MG63 (cell line): ENCODE results near the gene YJU2. TPM values are rescaled to one million over a fixed set of nuclear protein-coding genes. Genes with fewer than 3 reads are reported as not detected.
"Not testable (repeated sequence)": the region's sequence is repeated elsewhere in the genome, so short reads cannot be mapped to it uniquely, and the experiment has no call there.

Experiments used
- DNase-seq: peaks from one replicate; pipeline ENCODE4 v3.0.0-alpha.2; 2020
- H3K27me3 ChIP-seq: fragments of 250-450 bp; sonication (Bioruptor Pico); 2 replicates; pipeline ENCODE4 v1.5.1; 2020; ENCODE audit warnings: mild to moderate bottlenecking, moderate library complexity
- H3K36me3 ChIP-seq: fragments of 250-450 bp; sonication (Bioruptor Pico); 2 replicates; pipeline ENCODE4 v1.5.1; 2020; ENCODE audit warnings: mild to moderate bottlenecking, moderate library complexity
- H3K4me3 ChIP-seq: fragments of 250-450 bp; sonication (Bioruptor Pico); 2 replicates; pipeline ENCODE4 v1.5.1; 2020; ENCODE audit warnings: mild to moderate bottlenecking, moderate library complexity
- H3K9me3 ChIP-seq: fragments of 250-450 bp; sonication (Bioruptor Pico); 2 replicates; pipeline ENCODE4 v1.5.1; 2020; ENCODE audit warnings: mild to moderate bottlenecking, moderate library complexity
- total RNA-seq: library from RNA; depleted of rRNA; stranded (reverse); fragments of >200 nt; shearing (Covaris generic); gene quantifications from 2 replicates; pipeline ENCODE4 v1.2.3, GENCODE V29; 2014; ENCODE audit warnings: low replicate concordance

YJU2 gene
- total RNA-seq, 1 experiment from 2014 or later = 26.1 TPM

- DNase-seq, H3K27me3 ChIP-seq, H3K9me3 ChIP-seq, H3K4me3 ChIP-seq, H3K36me3 ChIP-seq: not testable (repeated sequence)
Measured at GRCh38 chr19:4245938-4246337, 942 bp upstream of the YJU2 start.

DNA sequence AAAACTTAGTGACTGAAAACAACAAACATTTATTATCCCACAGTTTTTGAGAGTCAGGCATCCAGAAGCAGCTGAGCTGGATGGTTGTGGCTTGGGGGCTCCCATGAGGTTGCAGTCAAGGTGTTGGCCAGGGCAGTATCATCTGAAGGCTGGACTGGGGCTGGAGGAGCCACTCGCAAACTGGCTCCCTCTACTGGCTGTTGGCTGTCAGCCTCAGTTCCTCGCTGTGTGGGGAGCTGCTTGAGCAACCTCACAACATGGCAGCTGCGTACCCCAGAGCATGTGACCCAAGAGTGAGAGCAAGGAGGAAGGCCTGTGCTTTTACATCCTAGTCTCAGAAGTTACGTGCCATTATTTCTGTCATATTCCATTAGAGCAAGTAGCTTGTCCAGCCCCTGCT is 9.7 kb downstream of the YJU2 start:
- no peaks in the 10 kb centered on the region for H3K27me3 ChIP-seq
- H3K4me3 ChIP-seq = no peak overlapping the region

GRCh38 chr19:4257025-4257424 is 10.1 kb downstream of the YJU2 start:
- DNase-seq = no peak
- Histone ChIP-seq H3K9me3 (no peaks in the 10 kb centered on the region), H3K36me3 (peaks cover 14% of the 10 kb centered on the region), H3K4me3 (no peak overlapping the region), H3K27me3 (no peaks in the 10 kb centered on the region)

More for the DNA sequence above, 9.7 kb downstream of the YJU2 start:
- Histone ChIP-seq H3K36me3 (peaks cover 14% of the 10 kb centered on the region), H3K9me3 (no peaks in the 10 kb centered on the region)
- no peak for DNase-seq

- H3K4me3 ChIP-seq = no peak overlapping the region
- no peak for DNase-seq
- no peaks in the 10 kb centered on the region for H3K27me3 ChIP-seq
- no peaks in the 10 kb centered on the region for H3K9me3 ChIP-seq
- H3K36me3 ChIP-seq = peaks cover 11% of the 10 kb centered on the region
Measured at GRCh38 chr19:4258181-4258580, 11.3 kb downstream of the YJU2 start.

DNA sequence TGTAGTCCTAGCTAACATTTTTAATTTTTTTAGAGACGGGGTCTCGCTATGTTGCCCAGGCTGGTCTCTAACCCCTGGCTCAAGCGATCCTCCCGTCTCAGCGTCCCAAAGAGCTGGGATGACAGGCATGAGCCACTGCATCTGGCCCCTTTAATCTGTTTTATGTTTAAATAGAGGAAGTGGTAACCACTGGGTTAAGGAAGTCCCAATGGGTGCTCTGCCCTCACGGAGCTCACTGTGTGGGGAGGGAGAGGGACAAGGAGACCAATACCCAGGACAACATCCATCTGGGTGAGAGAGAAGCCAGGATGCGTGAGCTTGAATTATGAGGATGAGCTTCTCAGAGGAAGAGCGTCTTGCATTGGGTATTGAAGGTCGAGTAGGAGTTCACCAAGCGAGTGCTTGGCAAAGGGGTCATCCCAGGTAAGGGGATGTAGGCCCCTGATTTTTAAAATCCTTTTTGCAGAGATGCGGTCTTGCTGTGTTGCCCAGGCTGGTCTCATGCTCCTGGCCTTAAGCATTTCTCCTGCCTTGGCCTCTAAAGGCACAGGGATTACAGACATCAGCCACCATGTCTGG is 13.8 kb downstream of the YJU2 start:
- Histone ChIP-seq H3K9me3 (no peaks in the 10 kb centered on the region), H3K27me3 (no peaks in the 10 kb centered on the region), H3K36me3 (peaks cover 8% of the 10 kb centered on the region), H3K4me3 (no peak overlapping the region)
- no peak for DNase-seq

GRCh38 chr19:4264812-4265211 is 17.9 kb downstream of the YJU2 start:
- Histone ChIP-seq H3K9me3 (no peaks in the 10 kb centered on the region), H3K4me3 (no peak overlapping the region), H3K27me3 (no peaks in the 10 kb centered on the region), H3K36me3 (no peaks in the 10 kb centered on the region)
- DNase-seq = no peak

DNA sequence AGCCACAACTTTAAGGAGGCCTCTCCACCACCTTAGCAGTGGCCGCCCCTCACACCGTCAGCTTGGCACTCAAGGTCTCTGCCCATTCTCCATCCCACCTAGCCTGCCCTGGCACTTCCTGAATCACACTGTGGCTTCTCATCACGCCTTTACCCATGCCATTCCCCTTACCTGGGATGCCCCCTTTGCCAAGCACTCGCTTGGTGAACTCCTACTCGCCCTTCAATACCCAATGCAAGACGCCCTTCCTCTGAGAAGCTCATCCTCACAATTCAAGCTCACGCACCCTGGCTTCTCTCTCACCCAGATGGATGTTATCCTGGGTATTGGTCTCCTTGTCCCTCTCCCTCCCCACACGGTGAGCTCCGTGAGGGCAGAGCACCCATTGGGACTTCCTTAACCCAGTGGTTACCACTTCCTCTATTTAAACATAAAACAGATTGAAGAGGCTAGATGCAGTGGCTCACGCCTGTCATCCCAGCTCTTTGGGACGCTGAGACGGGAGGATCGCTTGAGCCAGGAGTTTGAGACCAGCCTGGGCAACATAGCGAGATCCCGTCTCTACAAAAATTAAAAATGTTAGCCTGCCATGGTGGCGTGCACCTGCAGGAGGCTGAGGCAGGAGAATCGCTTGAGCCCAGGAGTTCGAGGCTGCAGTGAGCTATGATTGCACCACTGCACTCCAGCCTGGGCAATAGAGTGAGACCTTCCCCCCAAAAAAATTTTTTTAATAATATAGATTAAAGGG is 19.5 kb downstream of the YJU2 start:
- Histone ChIP-seq H3K36me3 (no peaks in the 10 kb centered on the region; the same call in 1 of the 2 replicates), H3K27me3 (no peaks in the 10 kb centered on the region), H3K4me3 (no peak overlapping the region), H3K9me3 (no peaks in the 10 kb centered on the region)
- no peak for DNase-seq

GRCh38 chr19:4267101-4267900 is 20.4 kb downstream of the YJU2 start:
- Histone ChIP-seq H3K4me3 (no peak overlapping the region), H3K27me3 (no peaks in the 10 kb centered on the region), H3K36me3 (no peaks in the 10 kb centered on the region; the same call in 1 of the 2 replicates), H3K9me3 (no peaks in the 10 kb centered on the region)
- DNase-seq = peak; percentile 16

DNA sequence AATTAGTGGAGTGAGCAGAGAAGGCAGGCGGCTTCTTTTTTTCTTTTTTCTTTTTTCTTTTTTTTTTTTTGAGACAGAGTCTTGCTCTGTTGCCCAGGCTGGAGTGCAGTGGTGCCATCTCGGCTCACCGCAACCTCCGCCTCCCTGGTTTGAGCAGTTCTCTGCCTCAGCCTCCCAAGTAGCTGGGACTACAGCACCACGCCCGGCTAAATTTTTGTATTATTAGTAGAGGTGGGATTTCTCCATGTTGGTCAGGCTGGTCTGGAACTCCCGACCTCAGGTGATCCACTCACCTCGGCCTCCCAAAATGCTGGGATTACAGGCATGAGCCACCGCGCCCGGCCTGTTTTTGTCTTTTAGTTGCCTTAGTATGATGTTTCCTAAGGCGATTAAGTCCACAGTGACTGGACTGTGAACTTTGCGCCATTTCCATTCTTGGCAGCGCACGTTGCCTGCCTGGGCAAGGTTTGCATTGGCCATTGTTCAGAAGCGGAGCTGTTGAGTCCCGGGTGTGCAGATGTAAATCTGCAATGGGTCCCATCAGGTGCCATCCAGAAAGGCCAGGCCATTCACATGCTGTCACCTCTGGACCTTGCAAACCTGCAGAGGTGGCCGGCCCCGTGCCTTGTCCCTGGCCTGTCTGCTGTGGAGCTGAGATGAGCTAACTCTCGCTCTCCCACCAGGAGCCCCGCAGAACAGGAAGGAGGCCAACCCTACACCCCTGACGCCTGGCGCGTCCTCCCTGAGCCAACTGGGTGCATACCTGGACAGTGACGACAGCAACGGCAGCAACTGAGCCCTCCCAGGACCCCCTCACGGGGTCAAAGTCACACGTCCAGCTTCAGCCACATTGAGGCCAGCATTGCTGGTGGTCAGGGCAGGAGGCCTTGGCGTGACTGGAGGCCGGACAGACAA is 21.3 kb downstream of the YJU2 start:
- no peaks in the 10 kb centered on the region; the same call in 1 of the 2 replicates for H3K36me3 ChIP-seq
- DNase-seq = no peak
- H3K9me3 ChIP-seq = no peaks in the 10 kb centered on the region
- no peaks in the 10 kb centered on the region for H3K27me3 ChIP-seq
- H3K4me3 ChIP-seq = no peak overlapping the region

GRCh38 chr19:4268816-4269430 is 22.0 kb downstream of the YJU2 start:
- Histone ChIP-seq H3K4me3 (no peak overlapping the region), H3K9me3 (no peaks in the 10 kb centered on the region), H3K27me3 (no peaks in the 10 kb centered on the region), H3K36me3 (no peaks in the 10 kb centered on the region; the same call in 1 of the 2 replicates)
- DNase-seq = no peak

- H3K9me3 ChIP-seq = no peaks in the 10 kb centered on the region
- DNase-seq = no peak
- H3K27me3 ChIP-seq = no peaks in the 10 kb centered on the region
- H3K4me3 ChIP-seq = no peak overlapping the region
- H3K36me3 ChIP-seq = no peaks in the 10 kb centered on the region; the same call in 1 of the 2 replicates
Measured at GRCh38 chr19:4272894-4273293, 26.0 kb downstream of the YJU2 start.

- DNase-seq, H3K27me3 ChIP-seq, H3K36me3 ChIP-seq, H3K4me3 ChIP-seq, H3K9me3 ChIP-seq: not testable (repeated sequence)
Measured at GRCh38 chr19:4274321-4274686, 27.4 kb downstream of the YJU2 start.

DNA sequence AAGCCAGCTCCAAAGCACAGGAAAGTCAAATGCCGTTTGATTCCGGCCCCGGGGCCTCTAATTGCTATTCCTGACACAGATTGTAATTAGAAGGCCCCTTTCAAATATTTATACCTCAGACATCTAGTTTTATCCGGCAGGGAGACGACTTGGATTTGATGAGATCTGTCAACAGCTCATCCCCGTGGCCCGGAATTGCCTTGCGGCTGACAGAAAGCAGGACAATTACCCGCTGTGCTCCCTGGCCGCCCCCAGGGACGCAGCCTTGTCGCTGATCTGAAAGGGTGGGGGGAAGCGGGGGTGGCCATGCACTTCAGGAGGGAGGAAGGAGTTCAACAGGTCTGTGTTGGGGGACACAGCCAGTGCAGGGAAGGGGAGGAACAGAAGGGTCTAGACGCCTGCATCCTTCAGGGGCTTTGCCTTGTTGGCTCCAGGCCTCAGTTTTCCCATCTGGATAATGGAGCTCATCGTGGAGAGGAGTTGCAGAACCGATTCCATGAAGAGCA is 30.4 kb downstream of the YJU2 start:
- no peaks in the 10 kb centered on the region for H3K9me3 ChIP-seq
- peaks cover 21% of the 10 kb centered on the region for H3K27me3 ChIP-seq
- H3K4me3 ChIP-seq = no peak overlapping the region
- no peak for DNase-seq
- no peaks in the 10 kb centered on the region for H3K36me3 ChIP-seq

GRCh38 chr19:4278010-4278409 is 31.1 kb downstream of the YJU2 start:
- peaks cover 26% of the 10 kb centered on the region for H3K27me3 ChIP-seq
- H3K36me3 ChIP-seq = no peaks in the 10 kb centered on the region
- no peak overlapping the region for H3K4me3 ChIP-seq
- H3K9me3 ChIP-seq = no peaks in the 10 kb centered on the region
- no peak for DNase-seq

DNA sequence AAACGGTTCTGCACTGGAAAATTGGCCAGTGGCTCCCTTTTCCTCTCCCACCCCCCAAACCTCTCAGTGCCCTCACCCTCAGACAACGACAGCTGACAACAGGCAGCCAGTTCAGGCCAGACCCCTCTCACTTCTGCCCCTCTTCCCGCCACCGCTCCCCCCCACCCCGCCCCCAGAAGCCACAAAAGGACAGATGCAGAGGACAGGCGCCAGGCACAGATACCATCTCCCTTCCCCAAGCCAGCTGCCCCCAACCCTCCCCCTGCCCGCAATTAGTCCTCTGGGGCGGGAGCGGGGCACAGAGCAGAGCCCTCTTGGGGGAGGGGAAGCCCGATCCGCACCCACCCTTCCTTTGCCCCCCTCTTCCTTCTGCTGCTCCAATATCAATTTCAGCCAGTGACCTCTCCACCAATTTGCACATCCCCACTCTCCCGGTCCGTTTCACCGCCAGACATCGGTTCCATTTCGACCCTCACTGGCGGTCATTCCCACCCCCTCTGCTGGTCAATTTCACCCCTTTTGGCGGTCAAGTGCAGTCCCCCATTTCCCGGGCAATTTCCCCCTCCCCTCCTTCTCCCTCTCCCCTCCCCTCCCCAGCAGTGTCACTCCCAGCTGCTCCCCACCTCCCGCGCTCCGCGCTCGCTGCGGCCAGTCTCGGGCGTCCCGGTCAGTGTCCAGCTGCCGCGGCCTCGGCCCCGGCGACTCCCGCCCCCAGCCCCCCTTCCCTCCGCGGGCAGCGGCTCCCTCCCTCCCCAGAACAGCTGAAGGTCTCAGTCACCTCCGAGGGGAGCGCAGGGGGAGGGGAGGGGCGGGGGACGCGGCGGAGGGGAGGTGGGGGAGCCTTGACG is 31.8 kb downstream of the YJU2 start, which contains the start of gene SHD:
SHD (plus strand) TSS at position 848 of the 848 bp plus-strand sequence. CDS start 798 bp downstream, outside the sequence.
- H3K9me3 ChIP-seq = no peaks in the 10 kb centered on the region
- DNase-seq = no peak

More for the DNA sequence above, 31.8 kb downstream of the YJU2 start, which contains the start of gene SHD:
- Histone ChIP-seq H3K27me3 (peaks cover 29% of the 10 kb centered on the region), H3K4me3 (no peak within 1 kb of the TSS), H3K36me3 (no peaks in the 10 kb centered on the region)
